PFSK-1 (cell line): Measurements from ENCODE around the gene FGD3.

ENCODE experiments used
- FOXP2 ChIP-seq: optimal IDR thresholded peaks from 2 replicates; pipeline ENCODE3; 2011; ENCODE audit warnings: borderline replicate concordance, control low read depth, inconsistent platforms; ENCODE audit not compliant: insufficient read depth; ENCODE audit errors: extremely low read length, extremely low read depth
- POLR2AphosphoS5 ChIP-seq: IDR thresholded peaks from 2 replicates; pipeline ENCODE4 v1.6.1; 2012; ENCODE audit warnings: low read depth, mild to moderate bottlenecking, control low read depth, low read length, moderate library complexity
- SIN3A ChIP-seq: IDR thresholded peaks from 2 replicates; pipeline ENCODE4 v1.6.1; 2012; ENCODE audit warnings: mild to moderate bottlenecking, low read length, moderate library complexity, borderline replicate concordance; ENCODE audit not compliant: insufficient read depth
- TAF1 ChIP-seq: IDR thresholded peaks from 2 replicates; pipeline ENCODE4 v1.6.1; 2012; ENCODE audit warnings: low read length, control low read depth, borderline replicate concordance; ENCODE audit not compliant: insufficient read depth
- TF ChIP-seq, protein P1 (sequence below), 2 experiments: IDR thresholded peaks; 2 replicates each; pipeline versions ENCODE4 v1.6.1 to v1.8.0; 2011 to 2012; ENCODE audit warnings: low read depth in 2 of 2, low read length in 2 of 2, control low read depth in 1 of 2, inconsistent platforms in 1 of 2, mild to moderate bottlenecking in 1 of 2, moderate library complexity in 1 of 2; ENCODE audit not compliant: insufficient read depth in 1 of 2

Gene FGD3

DNA sequence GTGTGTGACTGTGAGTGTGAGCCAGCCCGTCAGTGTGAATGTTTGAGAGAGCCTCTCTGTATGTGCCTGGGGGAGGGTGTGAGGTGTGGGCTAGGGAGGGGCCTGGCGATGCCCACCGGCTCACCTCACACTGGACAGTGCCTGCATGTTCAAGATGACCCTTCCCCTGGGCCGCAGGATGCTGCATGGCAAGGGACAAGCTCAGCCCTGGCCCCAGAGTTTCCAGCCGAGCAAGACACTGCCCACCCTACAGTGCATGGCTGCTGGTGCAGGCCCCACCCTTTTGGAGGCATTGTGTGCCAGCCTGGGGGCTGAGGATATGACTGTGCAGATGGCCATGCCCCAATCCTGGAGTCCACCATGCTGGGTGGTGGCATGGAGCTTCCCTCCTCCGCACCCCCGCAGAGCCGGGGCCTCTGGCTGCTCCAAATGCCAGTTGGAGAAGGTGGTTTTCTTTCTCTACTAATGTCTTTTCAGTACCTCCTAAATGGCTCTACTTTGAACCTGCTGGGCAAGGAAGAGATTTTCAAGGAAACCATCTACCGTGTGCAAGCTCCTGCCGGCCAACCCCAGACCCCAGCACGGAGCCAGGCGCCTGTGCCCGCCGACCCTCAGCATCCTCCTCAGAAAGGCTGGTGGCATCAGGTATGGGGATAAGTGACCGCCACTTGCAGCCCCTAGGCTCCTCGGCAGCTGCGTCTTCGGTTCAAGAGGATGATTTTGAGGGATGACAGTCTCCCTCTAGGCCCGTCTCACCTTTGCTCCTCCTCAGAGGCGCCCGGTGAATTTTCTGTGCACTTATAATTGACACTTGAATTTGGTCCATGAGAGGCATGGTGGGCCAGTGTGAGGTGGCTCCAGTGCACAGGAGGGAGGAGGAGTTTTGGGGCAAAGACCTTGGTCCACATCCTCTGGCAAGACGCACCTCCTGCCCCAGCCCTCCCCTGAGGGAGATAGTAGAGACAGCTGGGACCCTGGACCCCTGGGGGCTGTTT is 27.7 kb downstream of the FGD3 start:
- TF ChIP-seq SIN3A (no peak), POLR2AphosphoS5 (no peak), FOXP2 (no peak), TAF1 (no peak)
- TF ChIP-seq, protein P1, sequence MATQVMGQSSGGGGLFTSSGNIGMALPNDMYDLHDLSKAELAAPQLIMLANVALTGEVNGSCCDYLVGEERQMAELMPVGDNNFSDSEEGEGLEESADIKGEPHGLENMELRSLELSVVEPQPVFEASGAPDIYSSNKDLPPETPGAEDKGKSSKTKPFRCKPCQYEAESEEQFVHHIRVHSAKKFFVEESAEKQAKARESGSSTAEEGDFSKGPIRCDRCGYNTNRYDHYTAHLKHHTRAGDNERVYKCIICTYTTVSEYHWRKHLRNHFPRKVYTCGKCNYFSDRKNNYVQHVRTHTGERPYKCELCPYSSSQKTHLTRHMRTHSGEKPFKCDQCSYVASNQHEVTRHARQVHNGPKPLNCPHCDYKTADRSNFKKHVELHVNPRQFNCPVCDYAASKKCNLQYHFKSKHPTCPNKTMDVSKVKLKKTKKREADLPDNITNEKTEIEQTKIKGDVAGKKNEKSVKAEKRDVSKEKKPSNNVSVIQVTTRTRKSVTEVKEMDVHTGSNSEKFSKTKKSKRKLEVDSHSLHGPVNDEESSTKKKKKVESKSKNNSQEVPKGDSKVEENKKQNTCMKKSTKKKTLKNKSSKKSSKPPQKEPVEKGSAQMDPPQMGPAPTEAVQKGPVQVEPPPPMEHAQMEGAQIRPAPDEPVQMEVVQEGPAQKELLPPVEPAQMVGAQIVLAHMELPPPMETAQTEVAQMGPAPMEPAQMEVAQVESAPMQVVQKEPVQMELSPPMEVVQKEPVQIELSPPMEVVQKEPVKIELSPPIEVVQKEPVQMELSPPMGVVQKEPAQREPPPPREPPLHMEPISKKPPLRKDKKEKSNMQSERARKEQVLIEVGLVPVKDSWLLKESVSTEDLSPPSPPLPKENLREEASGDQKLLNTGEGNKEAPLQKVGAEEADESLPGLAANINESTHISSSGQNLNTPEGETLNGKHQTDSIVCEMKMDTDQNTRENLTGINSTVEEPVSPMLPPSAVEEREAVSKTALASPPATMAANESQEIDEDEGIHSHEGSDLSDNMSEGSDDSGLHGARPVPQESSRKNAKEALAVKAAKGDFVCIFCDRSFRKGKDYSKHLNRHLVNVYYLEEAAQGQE (IDR thresholded peaks at IDR 0.05; ENCODE audit: insufficient read depth in 1 of 2, low read depth in 2 of 2, low read length in 2 of 2), result no peak

DNA sequence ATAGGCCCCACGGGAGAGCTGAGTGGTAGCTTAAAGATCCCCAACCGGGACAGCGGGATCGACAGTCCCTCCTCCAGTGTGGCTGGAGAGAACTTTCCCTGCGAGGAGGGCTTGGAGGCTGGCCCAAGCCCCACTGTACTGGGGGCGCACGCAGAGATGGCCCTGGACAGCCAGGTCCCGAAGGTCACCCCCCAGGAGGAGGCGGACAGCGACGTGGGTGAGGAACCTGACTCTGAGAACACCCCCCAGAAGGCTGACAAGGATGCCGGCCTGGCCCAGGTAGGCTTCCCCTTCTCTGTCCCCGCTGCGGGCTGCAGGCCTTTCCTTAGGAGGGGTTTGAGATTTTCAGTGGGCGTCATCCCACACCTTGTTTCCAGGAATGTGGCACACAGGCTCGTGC is 29.1 kb downstream of the FGD3 start:
- TF ChIP-seq POLR2AphosphoS5 (no peak), SIN3A (no peak), TAF1 (no peak), FOXP2 (no peak)
- TF ChIP-seq, protein P1 (IDR thresholded peaks at IDR 0.05; ENCODE audit: insufficient read depth in 1 of 2, low read depth in 2 of 2, low read length in 2 of 2), result no peak

DNA sequence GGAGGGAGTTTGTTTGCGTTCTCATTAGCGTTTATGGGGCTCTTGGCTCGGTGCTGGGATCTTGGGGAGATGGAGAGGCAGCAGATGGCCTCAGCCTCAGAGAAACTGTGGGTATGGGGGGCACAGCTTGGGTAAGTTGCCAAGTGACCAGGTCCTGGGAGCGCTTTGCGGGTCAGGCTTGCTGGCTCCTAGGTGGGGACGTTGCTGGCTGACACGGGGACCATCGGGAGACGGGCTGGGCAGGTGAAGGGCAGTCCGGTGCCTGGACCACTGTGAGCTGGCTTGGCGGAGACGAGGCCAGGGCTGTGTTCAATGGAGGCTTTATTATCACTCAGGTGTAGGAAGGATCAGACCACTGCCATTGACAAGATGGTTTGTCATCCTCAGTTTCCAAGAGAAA is 30.0 kb downstream of the FGD3 start:
- TF ChIP-seq POLR2AphosphoS5 (no peak), SIN3A (no peak)
- TF ChIP-seq, protein P1 (IDR thresholded peaks at IDR 0.05; ENCODE audit: insufficient read depth in 1 of 2, low read depth in 2 of 2, low read length in 2 of 2), result no peak

DNA sequence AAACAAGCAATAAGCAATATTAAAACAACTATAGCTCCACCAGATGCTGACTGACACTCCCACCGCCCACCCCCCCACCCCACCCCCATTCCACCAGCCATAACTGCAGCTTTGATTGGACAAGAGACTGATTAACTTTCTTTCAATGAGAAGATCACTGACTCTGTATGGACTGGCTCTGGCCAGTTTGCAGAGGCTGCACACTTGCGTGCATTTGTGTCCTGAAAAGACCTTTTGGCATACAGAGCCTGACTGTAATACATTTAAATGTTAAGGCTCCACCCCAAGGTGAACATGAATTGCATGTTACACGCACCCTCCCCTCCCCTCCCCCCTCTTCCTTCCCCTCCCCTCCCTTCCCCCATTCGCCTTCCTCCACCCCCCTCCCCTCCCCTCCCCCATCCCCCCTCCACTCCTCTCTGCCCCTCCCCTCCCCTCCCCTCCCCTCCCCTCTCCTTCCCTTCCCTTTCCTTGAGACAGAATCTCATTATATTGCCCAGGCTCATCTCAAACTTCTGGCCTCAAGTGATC is 31.1 kb downstream of the FGD3 start:
- TF ChIP-seq FOXP2, result no peak

DNA sequence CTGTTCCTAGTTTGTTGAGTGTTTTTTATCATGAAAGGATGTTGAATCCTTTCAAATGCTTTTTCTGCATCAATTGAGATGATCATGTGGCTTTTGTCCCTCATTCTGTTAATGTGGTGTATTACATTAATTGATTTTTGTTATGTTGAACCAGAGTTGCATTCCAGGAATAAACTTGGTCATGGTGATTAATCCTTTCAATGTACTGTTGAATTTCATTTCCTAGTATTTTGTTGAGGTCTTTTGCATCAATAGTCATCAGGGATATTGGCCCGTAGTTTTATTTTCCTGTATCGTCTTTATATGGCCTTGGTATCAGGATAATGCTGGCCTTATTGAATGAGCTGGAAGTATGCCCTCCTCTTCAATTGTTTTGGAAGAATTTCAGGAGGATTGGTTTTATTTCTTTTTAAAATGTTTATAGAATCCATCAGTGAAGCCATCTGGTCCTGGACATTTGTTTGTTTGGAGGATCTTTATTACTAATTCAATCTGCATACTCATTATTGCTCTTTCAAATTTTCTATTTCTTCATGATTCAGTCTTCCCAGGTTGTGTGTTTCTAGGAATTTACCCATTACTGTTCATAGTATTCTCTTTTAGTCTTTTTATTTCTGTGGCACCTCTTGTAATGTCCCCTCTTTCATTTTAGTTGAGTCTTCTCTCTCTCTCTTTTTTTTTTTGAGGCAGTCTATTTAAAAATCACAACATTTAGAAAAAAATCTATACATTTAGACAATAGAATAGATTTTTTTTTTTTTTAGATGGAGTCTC is 32.1 kb downstream of the FGD3 start:
- TF ChIP-seq, protein P1 (IDR thresholded peaks at IDR 0.05; ENCODE audit: insufficient read depth in 1 of 2, low read depth in 2 of 2, low read length in 2 of 2), result no peak
- no peak for TF ChIP-seq FOXP2
- TF ChIP-seq SIN3A, result no peak
- no peak for TF ChIP-seq TAF1
- TF ChIP-seq POLR2AphosphoS5, result no peak
